NOMO-1 treated with dmso at 0.1 percent for 144 hours (cell line): ENCODE measurements around the gene CARNS1.
A peak's percentile ranks its signal among the peaks of the same experiment; 100 is the strongest.

ENCODE experiments used
- DNase-seq: peaks from one replicate; lab custom pipeline; 2025; ENCODE audit not compliant: unreplicated experiment; lab: John Stamatoyannopoulos, UW

The CARNS1 gene

GRCh38 chr11:67375320-67376055 lies 40.0 kb upstream of the CARNS1 start:
- DNase-seq: no peak

GRCh38 chr11:67376063-67376820 lies 39.2 kb upstream of the CARNS1 start:
- DNase-seq: no peak

- no peak for DNase-seq
Measured at GRCh38 chr11:67376873-67377808, 38.3 kb upstream of the CARNS1 start.

GRCh38 chr11:67378544-67378943 lies 36.9 kb upstream of the CARNS1 start:
- no peak for DNase-seq

- DNase-seq: no peak
Measured at GRCh38 chr11:67379061-67380058, 36.1 kb upstream of the CARNS1 start.

- DNase-seq: peak; percentile 70
Measured at GRCh38 chr11:67381244-67381972, 34.1 kb upstream of the CARNS1 start.

GRCh38 chr11:67382276-67383136 lies 33.0 kb upstream of the CARNS1 start:
- peak; percentile 70 for DNase-seq

- DNase-seq: no peak
Measured at GRCh38 chr11:67384851-67385366, 30.6 kb upstream of the CARNS1 start.

GRCh38 chr11:67387069-67387468 lies 28.4 kb upstream of the CARNS1 start:
- DNase-seq: no peak

GRCh38 chr11:67387518-67387917 lies 28.0 kb upstream of the CARNS1 start:
- no peak for DNase-seq

GRCh38 chr11:67389477-67389876 lies 26.0 kb upstream of the CARNS1 start:
- peak; percentile 16 for DNase-seq

- DNase-seq: no peak
Measured at GRCh38 chr11:67390947-67391303, 24.6 kb upstream of the CARNS1 start.

GRCh38 chr11:67391304-67392182 lies 23.9 kb upstream of the CARNS1 start, which contains the start of gene RAD9A:
Gene RAD9A, plus strand, starts transcription at chr11:67391986. Its CDS starts 59 bp downstream, at chr11:67392045.
- DNase-seq: peak; percentile 90

GRCh38 chr11:67392183-67392715 lies 23.2 kb upstream of the CARNS1 start:
- no peak for DNase-seq

GRCh38 chr11:67393437-67393836 lies 22.0 kb upstream of the CARNS1 start:
- DNase-seq: no peak

- DNase-seq: no peak
Measured at GRCh38 chr11:67393990-67394389, 21.5 kb upstream of the CARNS1 start.
